Activated CD8-positive, alpha-beta memory T cell treated with anti-CD3 and anti-CD28 coated beads for 24 hours (primary cell): ENCODE data around the gene GCAT.
"Not testable (repeated sequence)": the region's sequence is repeated elsewhere in the genome, so short reads cannot be mapped to it uniquely, and the experiment has no call there.

Experiments used
- DNase-seq: peaks from one replicate; pipeline ENCODE4 v3.0.0-alpha.2; 2020

The GCAT gene

DNA sequence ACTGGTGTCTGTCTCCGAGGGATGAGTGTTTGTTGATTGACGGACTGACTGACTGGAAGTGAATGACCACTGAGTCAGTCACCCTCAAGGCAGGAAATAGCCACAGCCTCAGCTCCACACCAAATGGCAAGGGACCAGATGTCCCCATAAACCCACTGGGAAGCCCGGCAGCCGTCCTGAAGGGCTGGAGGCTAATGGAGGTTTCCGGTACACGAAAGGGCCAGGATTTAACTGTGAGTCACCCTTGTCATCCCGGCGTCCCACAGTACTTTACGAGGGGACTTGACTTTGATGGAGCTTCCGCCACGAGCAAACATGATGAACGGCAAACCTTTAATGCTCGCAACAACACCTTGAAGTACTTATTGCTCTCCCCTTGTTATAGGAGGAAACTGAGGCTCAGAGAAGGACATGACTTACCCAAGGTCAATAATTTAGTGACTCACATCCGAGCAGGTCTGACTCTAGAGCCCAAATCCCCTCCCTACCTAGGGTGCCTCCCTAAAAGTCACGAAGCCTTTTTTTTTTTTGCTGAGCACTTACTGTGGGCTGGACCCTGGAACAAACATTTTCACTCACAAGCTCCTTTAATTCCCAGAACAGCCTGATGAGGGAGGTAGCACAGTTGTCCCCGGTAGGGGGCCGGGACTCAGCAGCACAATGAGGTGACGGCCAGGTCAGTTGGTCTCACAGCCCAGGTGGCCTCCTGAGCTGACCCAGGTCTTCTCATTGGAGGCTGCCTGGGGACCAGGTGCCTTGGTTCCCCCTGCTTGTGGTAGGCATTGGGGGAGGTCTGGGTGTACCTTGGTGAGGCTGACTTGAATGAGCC lies 25.2 kb upstream of the GCAT start:
- DNase-seq = no peak

DNA sequence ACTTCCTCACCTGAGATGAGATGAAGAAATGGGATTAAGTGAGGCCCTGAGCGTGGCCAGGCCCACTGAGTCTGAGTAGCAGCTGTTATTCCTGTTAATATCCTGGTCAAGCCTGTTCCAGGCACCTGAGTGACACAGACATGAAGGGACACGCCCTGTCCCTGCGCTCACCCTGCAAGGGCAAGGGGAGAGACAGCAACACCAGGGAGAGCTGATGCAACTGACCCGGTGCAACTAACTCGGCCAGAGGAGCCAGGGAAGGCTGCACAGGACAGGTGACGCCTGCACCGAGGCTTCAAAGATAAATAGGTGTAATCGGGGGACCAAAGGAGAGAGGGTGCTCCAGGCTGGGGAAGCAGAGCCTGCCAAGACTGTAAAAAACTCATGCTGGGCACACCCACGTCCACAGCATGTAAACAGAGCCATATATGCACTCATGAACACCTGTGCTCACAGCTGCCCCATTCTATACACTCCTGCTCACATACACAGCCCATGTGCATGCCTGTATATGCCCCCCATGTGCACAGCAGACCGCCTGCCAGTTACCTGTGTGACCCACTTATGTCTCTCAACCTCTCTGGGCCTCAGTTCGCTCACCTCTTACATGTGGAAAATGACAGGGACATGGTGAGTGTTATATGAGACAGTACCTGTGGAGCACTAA lies 22.8 kb upstream of the GCAT start:
- no peak for DNase-seq

DNA sequence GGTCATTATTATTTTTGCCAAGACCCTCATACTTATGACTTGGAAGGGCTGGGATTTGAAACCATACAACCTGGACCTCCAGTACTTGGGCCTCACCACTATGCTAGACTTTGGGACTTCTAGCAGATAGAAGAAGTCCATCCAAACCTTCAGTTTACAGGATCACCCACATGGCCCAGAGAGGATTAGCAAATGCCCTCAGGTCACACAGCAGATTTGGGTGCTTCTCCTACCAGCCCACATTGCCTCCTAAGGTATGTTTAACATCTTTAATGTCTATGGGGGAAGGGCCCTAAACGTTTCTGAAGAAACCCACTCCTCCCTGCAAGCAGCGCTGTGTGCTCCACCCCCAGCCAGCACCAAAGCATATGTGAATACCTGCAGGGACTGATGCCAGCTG lies 17.5 kb upstream of the GCAT start:
- no peak for DNase-seq

DNA sequence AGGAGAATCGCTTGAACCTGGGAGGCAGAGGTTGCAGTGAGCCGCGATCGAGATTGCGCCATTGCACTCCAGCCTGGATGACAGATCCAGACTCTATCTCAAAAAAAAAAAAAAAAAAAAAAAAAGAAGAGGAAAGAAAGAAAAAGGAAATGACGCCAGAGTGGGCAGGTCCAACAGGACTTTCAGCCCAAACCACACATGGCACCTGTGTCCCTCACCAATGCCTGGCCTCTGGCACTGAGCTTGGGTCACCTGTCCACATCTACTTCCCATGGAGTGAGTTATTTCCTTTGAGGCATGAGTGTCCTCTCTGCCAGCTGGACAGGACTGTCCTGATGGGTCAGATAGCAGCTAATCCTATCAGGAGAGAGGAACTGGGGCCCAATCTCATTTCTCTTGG lies 15.2 kb upstream of the GCAT start:
- DNase-seq = no peak

DNA sequence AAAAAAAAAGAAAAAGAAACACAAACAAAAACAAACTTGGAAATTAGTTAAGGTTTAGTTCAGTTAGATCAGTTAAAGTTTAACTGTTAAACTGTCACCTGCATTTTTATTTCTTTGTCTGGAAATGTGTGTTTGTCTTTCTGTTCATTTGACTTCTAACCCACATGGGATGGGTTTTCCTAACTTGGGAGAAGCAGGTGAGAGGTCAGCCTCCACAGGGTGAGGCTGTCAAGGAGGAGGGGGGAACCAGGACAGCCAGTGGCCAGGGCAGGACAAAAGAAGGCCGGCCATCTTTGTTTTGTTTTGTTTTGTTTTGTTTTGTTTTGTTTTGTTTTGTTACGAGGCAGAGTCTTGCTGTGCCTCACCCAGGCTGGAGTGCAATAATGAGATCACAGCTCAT lies 13.4 kb upstream of the GCAT start:
- DNase-seq = no peak

DNA sequence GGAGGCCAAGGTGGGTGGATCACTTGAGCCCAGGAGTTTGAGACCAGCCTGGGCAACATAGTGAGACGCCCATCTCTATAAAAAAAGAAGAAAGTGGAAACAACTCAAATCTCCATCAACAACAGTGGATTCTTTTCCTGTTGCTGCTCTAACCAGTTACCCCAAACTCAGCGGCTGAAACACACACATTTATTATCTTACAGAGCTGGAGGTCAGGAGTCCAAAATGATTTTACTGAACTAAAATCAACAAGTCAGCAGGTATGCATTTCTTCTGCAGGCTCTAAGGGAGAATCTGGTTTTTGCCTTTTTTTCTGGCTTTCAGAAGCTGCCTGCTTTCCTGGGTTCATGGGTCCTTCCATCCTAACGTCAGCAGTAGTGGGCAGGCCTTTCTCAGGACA lies 11.7 kb upstream of the GCAT start:
- DNase-seq = no peak

DNA sequence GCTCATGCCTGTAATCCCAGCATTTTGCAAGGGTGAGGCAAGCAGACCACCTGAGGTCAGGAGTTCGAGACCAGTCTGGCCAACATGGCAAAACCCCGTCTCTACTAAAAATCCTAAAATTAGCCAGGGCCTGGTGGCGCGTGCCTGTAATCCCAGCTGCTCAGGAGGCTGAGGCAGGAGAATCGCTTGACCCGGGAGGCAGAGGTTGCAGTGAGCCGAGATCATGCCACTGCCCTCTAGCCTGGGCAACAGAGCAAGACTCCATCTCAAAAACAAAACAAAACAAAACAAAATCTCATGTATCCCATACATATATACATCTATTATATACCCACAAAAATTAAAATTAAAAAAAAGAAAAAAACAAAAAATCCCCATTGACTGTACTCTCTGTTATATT lies 10.5 kb upstream of the GCAT start:
- not testable (repeated sequence) for DNase-seq

DNA sequence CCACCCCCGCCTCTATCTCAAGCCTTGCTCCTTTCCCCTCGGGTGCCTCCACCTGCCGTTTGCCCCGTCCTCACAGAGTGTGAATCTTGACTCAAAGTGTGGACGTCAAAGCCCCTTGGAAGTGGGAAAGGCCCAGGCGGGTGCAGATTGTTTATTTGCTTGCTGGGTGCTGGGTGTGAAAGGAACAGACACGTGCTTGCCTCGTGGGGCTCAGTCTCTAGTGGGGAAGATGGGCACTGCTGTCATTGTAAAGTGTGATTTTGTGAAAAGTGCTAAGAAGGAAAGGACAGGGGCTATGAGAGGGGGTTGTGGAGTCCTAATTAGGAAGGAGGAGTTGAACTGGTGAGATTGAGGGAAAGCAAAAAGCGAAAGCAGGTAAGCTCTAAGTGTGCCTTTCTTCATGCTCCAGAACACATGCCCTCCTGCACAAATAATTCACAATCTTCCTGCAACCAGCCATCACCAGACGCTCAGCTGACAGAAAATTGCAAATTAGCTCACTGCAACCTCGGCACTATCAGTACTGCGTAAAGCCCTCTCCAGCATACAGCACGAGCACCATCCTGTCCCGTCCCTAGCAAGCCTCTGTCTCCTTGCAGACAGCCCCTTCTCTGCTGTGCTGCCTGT lies 9.7 kb upstream of the GCAT start:
- no peak for DNase-seq

DNA sequence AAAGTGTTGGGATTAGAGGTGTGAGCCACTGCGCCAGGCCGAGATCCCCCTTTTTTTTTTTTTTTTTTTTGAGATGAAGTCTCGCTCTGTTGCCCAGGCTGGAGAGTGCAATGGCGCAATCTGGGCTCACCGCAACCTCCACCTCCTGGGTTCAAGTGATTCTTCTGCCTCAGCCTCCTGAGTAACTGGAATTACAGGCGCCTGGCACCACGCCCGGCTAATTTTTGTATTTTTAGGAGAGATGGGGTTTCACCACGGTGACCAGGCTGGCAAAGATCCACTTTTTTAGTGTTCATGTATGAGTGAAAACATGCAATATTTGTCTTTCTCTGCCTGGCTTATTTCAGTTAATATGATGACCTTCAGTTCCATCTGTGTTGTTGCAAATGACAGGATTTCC lies 7.8 kb upstream of the GCAT start:
- not testable (repeated sequence) for DNase-seq

DNA sequence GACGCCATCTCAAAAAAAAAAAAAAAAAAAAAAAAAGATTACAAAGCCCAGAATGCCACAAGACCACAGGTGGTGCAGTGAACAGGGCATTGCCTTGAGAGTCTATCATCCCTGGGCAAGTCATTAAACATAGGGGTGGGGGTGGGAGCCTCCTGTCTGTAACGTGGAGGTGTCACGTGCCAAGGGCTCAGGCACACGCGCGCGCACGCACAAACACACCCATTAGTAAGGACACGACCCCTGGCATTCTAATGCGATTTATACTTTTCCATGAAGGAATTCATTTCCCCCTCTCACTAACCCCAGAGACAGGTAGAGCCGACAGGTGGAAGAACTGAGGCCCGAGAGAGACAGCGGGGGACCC lies 5.8 kb upstream of the GCAT start:
- no peak for DNase-seq

DNA sequence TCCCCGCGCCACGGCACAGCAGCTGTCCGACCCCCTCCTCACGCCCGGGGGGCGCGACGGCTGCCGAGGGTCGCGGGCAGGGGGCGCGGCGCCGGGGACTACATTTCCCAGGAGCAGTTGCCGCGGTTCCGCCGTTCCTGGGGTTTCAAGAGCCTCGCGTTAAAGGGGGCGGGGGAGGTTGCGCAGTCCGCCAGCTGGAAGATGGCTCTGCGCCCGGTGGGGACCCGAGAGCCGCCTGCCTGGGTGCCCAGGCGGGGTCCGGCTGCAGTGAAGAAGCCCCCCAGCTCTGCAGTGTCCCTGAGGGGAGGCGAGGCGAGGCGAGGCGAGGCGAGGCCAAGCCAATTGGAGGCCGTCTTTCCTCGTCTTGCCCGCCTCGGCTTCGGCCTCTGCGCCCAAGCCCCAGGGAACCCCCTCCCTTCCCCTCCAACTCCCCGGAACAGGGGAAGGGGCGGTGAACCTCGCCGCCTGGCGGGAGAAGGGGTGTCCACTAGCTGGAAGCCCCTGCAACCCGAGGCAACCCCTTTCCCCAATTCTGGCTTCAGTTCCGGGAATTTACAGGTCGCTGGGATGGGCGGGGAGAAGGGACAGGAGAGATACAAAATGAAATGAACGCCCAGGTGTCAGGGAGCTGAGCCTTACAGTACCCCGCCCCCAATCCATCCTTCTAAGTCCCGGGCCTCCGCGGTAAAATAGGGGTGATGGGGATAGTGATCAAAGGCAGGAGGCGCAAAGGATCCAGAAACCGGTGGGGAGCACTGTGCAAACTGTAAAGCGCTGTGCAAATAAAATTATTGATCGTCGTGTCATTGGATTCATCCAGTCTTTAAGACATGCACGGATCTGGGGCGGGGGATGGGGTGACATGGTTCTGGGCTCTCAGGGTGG lies 5.2 kb upstream of the GCAT start:
- peak; percentile 63 for DNase-seq

DNA sequence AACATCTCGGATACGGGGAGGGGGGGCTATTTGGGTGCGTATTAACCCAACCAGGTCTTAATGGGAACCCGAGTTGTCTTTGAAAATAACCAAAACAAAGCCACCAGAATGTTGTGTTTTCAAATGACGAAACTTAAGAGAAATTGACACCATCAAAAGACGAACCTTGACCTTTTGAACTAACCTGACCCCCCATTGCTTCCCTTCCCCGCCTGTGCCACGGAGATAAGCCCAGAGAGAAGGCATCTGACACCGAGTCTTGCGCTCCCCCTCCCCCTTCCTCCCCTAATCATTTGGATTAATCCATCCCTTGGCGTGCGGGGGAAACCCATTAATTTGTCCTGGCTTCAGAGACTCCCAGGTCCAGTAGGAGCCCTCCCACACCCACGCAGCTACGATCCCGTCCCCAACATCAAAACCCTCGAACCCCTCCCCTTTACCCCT lies 4.5 kb upstream of the GCAT start:
- DNase-seq = no peak

DNA sequence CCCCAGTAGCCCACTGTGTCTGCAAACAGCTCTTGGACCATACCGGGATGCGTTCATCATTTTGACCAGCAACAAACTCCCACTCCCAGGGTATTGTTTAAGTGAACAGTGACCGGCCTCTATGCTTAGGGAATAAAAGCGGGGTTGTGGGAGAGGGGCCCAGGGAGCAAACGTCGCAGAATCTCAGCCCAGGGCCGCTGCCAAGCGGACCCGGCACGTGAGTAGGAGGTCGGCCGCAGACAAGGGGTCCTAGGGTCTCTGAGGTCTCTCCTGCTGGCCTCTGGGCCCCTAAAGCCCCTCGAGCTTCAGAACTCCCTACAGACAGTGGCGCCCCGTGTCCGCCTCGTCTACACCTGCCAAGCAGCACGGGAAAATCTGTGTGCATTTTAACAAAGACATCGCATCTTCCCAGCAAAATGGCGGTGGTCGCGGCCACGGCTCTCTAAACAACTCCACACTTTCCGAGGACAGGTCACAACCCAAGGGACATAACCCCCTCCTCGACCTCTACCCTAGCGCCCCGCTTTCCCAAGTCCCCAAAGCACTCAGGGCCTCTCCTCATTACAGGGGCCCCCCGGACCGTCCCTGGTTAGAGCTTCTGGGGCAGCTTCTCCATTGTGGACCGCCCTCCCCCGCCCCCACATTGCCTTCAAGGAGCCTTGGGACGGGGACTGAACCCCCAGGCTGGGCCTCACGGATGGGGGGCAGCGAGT lies 3.9 kb upstream of the GCAT start:
- no peak for DNase-seq

DNA sequence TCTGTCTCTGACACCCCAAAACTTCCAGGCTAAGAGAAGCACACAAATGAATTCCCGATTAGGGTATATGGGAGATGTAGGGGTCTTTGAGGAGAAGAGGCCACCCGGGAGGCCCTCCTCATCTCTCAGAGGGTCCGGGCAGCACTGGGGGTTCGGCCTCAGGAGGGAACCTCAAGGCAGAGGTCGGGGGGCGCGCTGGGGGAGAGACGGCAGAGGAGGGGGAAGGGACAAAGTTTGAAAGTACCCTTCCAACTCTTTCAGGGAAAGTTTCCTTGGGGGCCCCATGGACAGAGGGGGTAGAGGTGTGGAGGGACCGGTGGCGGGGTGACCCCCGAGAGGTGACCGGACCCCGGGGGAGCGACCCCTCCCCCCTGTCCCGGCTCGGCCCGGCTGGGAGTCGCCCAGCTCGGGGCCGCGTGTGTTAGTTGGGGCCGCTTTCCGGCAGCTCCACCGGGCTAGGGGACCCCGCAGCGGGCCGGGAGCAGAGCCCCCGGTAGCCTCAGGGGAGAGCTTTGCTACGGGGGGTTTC lies 3.3 kb upstream of the GCAT start:
- peak; percentile 63 for DNase-seq

DNA sequence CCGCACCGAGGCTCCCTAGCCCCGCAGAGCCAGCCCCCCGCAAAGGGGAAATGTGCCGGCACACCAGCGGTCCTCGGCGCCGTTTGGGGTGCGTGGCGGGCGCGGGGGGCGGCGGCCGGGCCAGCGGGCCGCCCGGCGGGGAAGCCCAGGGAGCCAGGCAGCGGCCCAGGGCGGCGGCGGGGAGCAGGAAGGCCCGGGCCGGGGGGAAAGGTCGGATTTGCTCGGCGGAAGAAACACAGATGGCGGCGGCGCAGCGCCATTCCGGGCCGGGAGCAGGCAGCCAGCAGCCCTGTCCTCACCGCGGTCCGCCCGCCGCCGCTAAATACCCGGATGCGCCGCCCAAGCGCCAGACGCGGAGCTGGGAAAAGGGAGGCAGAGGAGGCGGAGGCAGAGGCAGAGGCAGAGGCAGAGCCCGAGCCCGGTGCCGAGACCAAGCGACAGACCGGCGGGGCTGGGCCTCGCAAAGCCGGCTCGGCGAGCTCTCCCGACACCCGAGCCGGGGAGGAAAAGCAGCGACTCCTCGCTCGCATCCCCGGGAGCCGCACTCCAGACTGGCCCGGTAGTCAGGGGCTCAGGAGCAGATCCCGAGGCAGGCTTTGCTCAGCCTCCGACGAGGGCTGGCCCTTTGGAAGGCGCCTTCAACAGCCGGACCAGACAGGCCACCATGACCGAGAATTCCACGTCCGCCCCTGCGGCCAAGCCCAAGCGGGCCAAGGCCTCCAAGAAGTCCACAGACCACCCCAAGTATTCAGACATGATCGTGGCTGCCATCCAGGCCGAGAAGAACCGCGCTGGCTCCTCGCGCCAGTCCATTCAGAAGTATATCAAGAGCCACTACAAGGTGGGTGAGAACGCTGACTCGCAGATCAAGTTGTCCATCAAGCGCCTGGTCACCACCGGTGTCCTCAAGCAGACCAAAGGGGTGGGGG lies 2.6 kb upstream of the GCAT start:
- peak; percentile 87 for DNase-seq

DNA sequence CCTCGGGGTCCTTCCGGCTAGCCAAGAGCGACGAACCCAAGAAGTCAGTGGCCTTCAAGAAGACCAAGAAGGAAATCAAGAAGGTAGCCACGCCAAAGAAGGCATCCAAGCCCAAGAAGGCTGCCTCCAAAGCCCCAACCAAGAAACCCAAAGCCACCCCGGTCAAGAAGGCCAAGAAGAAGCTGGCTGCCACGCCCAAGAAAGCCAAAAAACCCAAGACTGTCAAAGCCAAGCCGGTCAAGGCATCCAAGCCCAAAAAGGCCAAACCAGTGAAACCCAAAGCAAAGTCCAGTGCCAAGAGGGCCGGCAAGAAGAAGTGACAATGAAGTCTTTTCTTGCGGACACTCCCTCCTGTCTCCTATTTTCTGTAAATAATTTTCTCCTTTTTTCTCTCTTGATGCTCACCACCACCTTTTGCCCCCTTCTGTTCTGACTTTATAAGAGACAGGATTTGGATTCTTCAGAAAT lies 1.9 kb upstream of the GCAT start:
- no peak for DNase-seq

DNA sequence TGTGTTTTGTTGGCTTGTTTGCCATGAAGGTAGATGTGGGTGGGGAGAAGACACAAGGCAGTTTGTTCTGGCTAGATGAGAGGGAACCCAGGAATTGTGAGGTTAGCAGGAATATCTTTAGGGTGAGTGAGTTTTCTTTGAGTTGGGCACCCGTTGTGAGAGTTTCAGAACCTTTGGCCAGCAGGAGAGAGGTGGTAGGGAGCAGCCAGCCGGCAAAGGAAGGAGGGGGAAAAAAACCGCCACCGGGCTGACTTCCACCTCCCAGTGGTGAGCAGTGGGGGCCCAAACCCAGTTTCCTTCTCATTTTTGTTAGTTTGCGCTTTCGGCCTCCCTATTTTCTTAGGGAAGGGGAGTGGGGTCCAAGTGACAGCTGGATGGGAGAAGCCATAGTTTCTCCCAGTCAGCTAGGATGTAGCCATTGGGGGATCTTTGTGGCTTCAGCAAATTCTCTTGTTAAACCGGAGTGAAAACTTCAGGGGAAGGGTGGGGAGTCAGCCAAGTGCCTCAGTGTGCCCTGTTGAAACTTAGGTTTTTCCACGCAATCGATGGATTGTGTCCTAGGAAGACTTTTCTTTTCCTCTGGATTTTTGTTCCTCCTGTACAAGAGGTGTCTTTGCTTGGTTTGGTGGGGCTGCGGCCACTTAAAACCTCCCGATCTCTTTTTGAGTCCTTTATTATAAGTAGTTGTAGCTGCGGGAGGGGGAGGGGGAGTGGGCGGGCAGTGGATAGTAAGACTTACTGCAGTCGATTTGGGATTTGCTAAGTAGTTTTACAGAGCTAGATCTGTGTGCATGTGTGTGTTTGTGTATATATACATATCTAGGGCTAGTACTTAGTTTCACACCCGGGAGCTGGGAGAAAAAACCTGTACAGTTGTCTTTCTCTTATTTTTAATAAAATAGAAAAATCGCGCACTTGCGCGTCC lies 1.1 kb upstream of the GCAT start:
- DNase-seq = no peak

DNA sequence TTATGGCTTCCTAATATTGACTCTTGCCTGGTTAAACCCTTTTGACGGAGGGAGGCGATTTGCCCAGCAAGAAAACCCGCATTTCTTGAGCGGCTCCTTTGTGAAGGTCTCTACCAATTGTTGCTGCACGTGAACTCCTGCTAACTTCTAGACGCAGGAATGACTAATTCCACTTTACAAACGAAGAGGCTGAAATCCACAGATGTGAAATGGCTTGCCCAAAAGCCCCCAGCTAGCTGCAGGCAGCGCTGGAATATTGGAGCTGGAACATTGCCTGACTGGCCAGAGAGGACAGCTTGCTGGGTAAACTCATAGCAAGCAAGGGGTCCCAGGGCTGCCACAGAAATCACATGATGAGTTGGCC lies 542 bp downstream of the GCAT start:
- no peak for DNase-seq

DNA sequence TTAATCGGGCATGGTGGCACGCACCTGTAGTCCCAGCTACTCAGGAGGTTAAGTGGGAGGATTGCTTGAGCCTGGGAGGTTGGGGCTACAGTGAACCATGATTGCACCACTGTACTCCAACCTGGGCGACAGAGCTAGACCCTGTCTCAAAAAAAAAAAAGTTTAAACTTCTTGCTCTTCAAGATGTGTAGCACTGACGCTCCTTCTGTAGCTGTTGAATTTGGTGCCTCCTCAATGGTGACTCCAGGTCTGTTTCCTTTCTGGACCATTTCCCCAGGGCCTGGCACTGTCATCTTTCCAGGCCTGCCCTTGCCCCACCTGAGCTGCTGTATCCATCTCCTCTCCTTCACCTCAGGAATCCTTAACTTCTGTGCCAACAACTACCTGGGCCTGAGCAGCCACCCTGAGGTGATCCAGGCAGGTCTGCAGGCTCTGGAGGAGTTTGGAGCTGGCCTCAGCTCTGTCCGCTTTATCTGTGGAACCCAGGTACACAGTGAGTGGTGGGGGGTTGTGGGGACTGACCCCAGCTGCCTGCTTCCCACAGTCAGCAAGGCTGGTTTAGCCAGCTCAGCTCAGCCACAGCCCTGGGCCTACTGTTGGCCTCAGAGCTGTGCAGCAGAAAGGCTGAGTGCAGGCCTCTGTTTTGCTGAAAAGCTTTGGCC lies 2.1 kb downstream of the GCAT start:
- DNase-seq = no peak
